Skeletal muscle cell (primary cell): ENCODE results near the gene RNF146.

Experiments
- DNase-seq: peaks from one replicate; pipeline ENCODE4 v3.0.0-alpha.2; 2010; ENCODE audit warnings: low read depth
- H3K4me3 ChIP-seq: 2 replicates; pipeline ENCODE4 v1.5.1; 2011; ENCODE audit warnings: low read depth, mild to moderate bottlenecking, control low read depth, low read length, moderate library complexity

Gene RNF146

GRCh38 chr6:127277878-127278843, 11.5 kb downstream of the RNF146 start:
- H3K4me3 ChIP-seq, result no peak overlapping the region
- no peak for DNase-seq

- no peak overlapping the region for H3K4me3 ChIP-seq
- DNase-seq, result no peak
Measured at GRCh38 chr6:127279815-127280214, 13.2 kb downstream of the RNF146 start.

DNA sequence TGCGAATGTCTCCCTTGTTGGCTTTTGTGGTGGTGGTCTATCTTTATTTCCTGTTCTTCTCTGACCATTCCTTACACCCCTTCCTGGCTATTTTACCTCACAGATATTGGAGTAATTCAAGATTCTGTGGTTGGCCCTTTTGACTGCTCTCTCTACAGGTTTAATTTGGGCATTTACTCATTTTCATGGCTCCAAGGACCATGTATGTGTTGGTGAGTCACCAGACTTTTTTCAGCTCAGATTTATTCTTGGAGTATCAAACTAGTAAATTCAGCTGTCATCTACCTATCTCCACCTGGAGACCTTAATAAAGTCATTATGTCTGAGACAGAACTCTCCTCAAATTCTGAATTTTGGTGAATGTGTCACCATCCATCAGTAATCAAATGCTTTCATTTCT, 15.5 kb downstream of the RNF146 start:
- no peak overlapping the region for H3K4me3 ChIP-seq
- no peak for DNase-seq

- no peak for DNase-seq
- no peak overlapping the region for H3K4me3 ChIP-seq
Measured at GRCh38 chr6:127288705-127289104, 22.0 kb downstream of the RNF146 start.

- DNase-seq, result no peak
- H3K4me3 ChIP-seq, result no peak overlapping the region
Measured at GRCh38 chr6:127289934-127290333, 23.3 kb downstream of the RNF146 start.

DNA sequence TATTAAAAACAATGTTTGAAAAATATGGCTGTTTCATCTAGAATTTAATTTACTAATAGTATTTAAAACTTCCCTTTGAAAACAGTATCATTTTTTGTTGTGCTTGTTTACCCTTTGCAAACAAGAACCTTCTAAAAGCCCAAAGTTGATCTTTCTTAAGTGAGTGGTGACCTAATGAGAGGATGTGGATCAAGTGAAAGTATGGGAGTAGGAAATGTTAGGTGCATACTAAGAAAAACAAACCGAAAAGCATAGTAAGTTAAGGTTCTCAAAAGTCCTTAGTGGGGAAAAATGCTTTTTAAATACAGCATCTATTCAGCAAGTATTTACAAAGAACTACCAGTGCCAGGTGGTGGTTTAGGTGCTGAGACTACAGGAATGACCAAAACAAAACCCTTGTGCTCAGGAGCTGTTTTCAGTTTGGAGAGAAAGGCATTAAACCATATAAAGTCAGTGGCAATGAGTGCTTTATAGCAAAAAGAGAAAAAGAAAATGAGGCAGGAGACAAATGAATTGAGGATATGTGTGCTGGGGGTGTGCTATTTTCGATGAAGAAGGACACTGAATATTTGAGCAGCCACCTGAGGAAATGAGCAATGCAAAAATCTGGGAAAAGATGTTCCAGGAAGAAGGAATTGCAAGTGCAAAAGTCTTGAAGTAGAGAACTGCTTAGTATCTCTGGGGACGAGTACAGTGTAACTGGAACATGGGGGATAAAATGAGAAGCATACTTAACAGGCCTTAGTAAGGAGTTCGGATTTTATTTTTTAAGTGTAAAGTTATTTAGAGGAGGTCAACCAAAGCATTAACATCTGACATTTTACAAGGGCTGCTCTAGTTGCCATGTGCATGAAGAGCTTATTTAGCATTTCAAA, 24.0 kb downstream of the RNF146 start:
- no peak for DNase-seq
- H3K4me3 ChIP-seq, result no peak overlapping the region

GRCh38 chr6:127291495-127291894, 24.8 kb downstream of the RNF146 start:
- no peak overlapping the region for H3K4me3 ChIP-seq
- no peak for DNase-seq

DNA sequence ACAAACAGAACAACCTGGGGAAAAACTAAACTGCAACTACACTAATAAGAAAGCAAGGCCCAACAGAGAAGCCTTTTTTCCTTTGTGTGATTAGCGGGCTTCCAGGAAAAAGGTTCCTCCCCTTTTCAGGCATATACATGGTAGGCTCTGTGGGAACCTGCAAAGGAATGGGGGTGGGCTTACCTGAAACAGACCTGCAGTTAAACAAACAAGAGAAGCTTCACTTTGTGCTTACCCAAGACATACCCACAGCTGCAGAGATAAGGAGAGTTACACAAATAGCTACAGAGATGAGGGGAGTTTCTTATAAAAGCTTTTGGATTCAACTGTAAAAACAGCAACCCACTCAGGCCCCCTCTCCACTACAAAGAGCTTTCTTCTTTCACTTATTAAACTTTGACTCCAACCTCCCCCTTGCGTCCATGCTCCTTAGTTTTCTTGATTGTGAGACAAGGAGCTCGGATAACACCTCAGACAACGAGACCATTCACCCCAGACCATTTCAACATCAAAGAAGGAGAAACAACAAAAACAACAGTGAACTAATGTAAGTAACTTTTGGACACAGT, 30.9 kb downstream of the RNF146 start:
- no peak for DNase-seq
- no peak overlapping the region for H3K4me3 ChIP-seq

GRCh38 chr6:127298475-127298874, 31.8 kb downstream of the RNF146 start:
- no peak overlapping the region for H3K4me3 ChIP-seq
- no peak for DNase-seq

- DNase-seq, result no peak
- H3K4me3 ChIP-seq, result no peak overlapping the region
Measured at GRCh38 chr6:127299522-127300240, 33.0 kb downstream of the RNF146 start.

GRCh38 chr6:127300411-127300810, 33.7 kb downstream of the RNF146 start:
- DNase-seq, result peak; percentile 58
- no peak overlapping the region for H3K4me3 ChIP-seq

- DNase-seq, result no peak
- H3K4me3 ChIP-seq, result no peak overlapping the region
Measured at GRCh38 chr6:127301199-127301700, 34.6 kb downstream of the RNF146 start.

- DNase-seq, result no peak
- no peak overlapping the region for H3K4me3 ChIP-seq
Measured at GRCh38 chr6:127302728-127303660, 36.3 kb downstream of the RNF146 start.

- no peak for DNase-seq
- H3K4me3 ChIP-seq, result no peak overlapping the region
Measured at GRCh38 chr6:127303917-127304316, 37.3 kb downstream of the RNF146 start.

- H3K4me3 ChIP-seq, result no peak overlapping the region
- DNase-seq, result no peak
Measured at GRCh38 chr6:127305741-127306140, 39.1 kb downstream of the RNF146 start.

DNA sequence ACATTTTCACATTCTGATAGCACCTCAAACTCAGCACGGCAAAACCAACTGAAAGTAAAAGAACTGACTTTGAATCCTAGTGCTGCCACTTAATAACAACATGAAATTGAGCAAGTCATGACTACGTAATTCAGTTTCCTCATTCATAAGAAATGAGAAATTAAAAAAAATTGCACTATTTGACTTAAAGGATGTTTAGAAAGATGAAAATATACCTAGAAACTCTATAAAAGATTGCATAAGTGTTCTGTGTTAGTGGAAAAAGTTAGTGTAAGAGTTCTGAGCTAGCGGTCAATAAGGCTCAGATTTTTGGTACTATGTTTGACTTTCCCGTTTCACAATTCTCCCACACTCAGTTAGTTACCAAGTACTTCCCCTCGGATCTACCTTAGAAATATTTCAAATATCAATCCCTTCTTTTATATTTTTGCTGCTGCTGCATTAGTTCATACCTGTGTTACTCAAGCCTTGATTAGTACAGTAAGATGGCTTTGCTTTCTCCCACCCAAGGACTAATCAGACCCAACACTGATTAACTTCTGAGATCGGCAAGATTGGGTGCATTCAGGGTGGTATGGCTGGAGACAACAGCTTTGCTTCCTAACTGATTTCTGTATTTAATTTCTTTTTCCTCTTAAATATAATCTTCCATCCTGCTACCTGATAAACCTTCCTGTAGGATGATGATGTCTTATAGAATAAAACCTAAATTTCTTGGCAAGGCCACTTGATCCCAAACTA, 50.9 kb downstream of the RNF146 start:
- no peak for DNase-seq
- no peak overlapping the region for H3K4me3 ChIP-seq

GRCh38 chr6:127319686-127320085, 53.0 kb downstream of the RNF146 start:
- no peak for DNase-seq
- no peak overlapping the region for H3K4me3 ChIP-seq
